Activated CD4-positive, CD25-positive, alpha-beta regulatory T cell (primary cell): ENCODE data around the gene LRPAP1.
"Not testable (repeated sequence)": the region's sequence is repeated elsewhere in the genome, so short reads cannot be mapped to it uniquely, and the experiment has no call there.

ENCODE experiments used
- DNase-seq, 4 experiments: peaks; one replicate each; lab custom pipeline; 2025; lab: John Stamatoyannopoulos, UW

LRPAP1 gene

GRCh38 chr4:3518941-3519340 lies 13.3 kb downstream of the LRPAP1 start:
- DNase-seq: no peak

GRCh38 chr4:3518511-3518880 lies 13.7 kb downstream of the LRPAP1 start:
- no peak for DNase-seq

GRCh38 chr4:3517731-3518510 lies 14.3 kb downstream of the LRPAP1 start:
- DNase-seq: no peak

GRCh38 chr4:3516836-3517730 lies 15.1 kb downstream of the LRPAP1 start:
- DNase-seq: no peak

- DNase-seq: no peak
Observed at GRCh38 chr4:3516061-3516835, 16.0 kb downstream of the LRPAP1 start.

- no peak for DNase-seq
Observed at GRCh38 chr4:3515646-3516045, 16.6 kb downstream of the LRPAP1 start.

GRCh38 chr4:3514806-3515501 lies 17.3 kb downstream of the LRPAP1 start:
- no peak for DNase-seq

GRCh38 chr4:3514221-3514780 lies 17.9 kb downstream of the LRPAP1 start:
- no peak for DNase-seq

GRCh38 chr4:3513807-3514206 lies 18.4 kb downstream of the LRPAP1 start:
- DNase-seq: no peak

GRCh38 chr4:3512719-3513118 lies 19.5 kb downstream of the LRPAP1 start:
- DNase-seq: no peak

GRCh38 chr4:3512279-3512678 lies 19.9 kb downstream of the LRPAP1 start:
- DNase-seq: no peak

GRCh38 chr4:3511601-3512000 lies 20.6 kb downstream of the LRPAP1 start:
- not testable (repeated sequence) for DNase-seq

GRCh38 chr4:3511187-3511586 lies 21.0 kb downstream of the LRPAP1 start:
- no peak for DNase-seq

- no peak for DNase-seq
Observed at GRCh38 chr4:3510481-3510880, 21.7 kb downstream of the LRPAP1 start.

- DNase-seq: no peak
Observed at GRCh38 chr4:3508542-3508941, 23.7 kb downstream of the LRPAP1 start.

- no peak for DNase-seq
Observed at GRCh38 chr4:3505231-3505630, 27.0 kb downstream of the LRPAP1 start.

- DNase-seq: no peak
Observed at GRCh38 chr4:3502941-3503936, 29.0 kb downstream of the LRPAP1 start.

GRCh38 chr4:3501825-3502425 lies 30.3 kb downstream of the LRPAP1 start:
- DNase-seq: no peak

GRCh38 chr4:3501126-3501824 lies 30.9 kb downstream of the LRPAP1 start:
- no peak for DNase-seq
